AG09309 (cell line): ENCODE measurements around the gene RNF38.

Source experiments
- DNase-seq: peaks from one replicate; pipeline ENCODE4 v3.0.0-alpha.2; 2010; ENCODE audit warnings: low read depth
- H3K4me3 ChIP-seq: 2 replicates; pipeline ENCODE4 v1.5.1; 2011; ENCODE audit warnings: mild to moderate bottlenecking, low read depth, low read length, moderate library complexity; ENCODE audit not compliant: control insufficient read depth
- TF ChIP-seq, protein P1 (sequence below): IDR thresholded peaks from 2 replicates; pipeline ENCODE4 v1.5.1; 2011; ENCODE audit warnings: mild to moderate bottlenecking, low read depth, low read length, inconsistent platforms; ENCODE audit not compliant: insufficient read depth, control insufficient read depth; ENCODE audit errors: missing control alignments

RNF38 gene

DNA sequence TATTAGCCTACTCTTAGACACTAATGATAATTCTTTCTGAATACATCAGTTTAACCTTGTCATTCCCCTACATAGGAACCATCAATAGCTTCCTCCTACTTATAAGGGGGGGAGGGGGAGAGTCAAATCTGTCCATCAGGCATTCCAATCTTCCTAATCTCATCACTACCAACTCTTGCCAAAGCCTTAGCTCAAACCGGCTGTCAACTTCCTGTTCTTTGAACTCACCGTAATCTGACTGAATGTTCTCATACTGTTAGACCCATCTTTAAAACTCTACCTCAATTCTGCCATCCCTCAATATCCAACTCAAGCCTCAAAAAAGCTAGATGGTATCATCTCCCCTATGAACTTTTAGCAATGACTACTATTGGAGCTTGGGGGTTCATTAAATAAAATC lies 41.9 kb upstream of the RNF38 start:
- DNase-seq = no peak
- TF ChIP-seq, protein P1, sequence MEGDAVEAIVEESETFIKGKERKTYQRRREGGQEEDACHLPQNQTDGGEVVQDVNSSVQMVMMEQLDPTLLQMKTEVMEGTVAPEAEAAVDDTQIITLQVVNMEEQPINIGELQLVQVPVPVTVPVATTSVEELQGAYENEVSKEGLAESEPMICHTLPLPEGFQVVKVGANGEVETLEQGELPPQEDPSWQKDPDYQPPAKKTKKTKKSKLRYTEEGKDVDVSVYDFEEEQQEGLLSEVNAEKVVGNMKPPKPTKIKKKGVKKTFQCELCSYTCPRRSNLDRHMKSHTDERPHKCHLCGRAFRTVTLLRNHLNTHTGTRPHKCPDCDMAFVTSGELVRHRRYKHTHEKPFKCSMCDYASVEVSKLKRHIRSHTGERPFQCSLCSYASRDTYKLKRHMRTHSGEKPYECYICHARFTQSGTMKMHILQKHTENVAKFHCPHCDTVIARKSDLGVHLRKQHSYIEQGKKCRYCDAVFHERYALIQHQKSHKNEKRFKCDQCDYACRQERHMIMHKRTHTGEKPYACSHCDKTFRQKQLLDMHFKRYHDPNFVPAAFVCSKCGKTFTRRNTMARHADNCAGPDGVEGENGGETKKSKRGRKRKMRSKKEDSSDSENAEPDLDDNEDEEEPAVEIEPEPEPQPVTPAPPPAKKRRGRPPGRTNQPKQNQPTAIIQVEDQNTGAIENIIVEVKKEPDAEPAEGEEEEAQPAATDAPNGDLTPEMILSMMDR = no peak
- no peak overlapping the region for H3K4me3 ChIP-seq

DNA sequence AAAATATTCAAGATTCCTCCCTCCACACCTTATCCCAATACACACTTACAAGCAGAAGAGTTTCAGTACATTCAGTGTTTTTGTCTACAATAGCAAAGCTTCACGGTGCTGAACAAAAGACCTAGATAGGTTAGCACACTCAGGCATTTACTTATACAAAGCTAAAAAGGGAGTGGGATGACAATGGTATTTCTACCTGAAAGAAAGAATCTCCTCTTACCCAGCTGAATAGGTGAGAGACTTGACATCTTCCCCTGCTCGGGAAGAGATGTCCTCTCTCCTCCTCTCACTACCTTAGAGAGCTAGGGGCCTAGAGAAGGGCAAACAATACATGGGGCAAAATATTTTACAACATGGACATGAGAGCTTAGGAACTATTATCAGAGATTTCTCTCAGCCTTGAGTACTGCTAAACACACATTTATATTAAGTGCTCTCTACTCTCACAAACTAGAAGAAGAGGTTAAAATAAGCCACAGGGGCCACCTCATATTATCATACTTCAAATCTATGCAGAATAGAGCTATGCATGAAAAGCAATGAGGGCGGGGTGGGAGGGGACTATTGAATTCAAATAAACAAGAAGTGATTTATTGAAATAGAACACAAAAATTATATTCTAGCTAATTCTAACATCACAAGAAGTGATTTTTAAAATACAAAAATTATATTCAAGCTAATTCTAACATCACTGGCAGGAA lies 38.6 kb upstream of the RNF38 start:
- TF ChIP-seq, protein P1 = no peak
- no peak overlapping the region for H3K4me3 ChIP-seq
- no peak for DNase-seq

DNA sequence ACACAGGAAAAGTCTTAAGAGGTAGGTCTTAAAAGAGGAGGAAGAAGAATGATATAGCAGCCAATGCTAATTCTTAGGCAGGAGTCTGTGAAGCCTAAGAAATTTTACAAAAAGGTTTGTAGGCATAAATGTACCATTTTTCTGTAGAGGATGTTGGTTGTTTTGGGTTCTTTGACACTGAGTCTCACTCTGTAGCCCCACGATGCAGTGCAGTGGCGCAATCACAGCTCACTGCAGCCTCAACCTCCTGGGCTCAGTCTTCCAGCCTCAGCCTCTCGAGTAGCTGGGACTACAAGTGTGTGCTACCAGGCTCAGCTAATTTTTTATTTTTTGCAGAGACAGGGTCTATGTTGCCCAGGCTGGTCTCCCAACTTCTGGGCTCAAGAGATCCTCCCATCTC lies 37.7 kb upstream of the RNF38 start:
- H3K4me3 ChIP-seq = no peak overlapping the region
- TF ChIP-seq, protein P1 = no peak
- no peak for DNase-seq

DNA sequence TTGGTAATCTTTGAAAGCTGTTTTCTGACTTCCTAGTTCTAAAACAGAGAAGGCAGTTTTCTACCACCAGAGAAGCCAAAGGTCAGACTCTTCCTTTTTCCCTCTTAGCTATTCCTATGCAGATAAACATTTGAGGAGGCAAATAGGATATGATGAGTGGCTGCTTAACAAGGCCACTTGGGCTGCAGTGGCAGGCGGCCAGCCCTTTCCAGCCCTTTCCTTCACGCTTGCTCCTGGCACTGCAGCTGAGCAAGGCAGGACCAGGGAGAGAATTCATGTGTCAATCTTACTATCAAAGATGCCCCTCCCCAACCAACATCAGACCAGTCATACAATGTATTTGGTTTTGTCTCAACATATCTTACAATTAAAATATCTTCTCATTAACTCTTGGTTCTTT lies 36.8 kb upstream of the RNF38 start:
- TF ChIP-seq, protein P1 = no peak
- no peak for DNase-seq
- H3K4me3 ChIP-seq = no peak overlapping the region

- TF ChIP-seq, protein P1 = no peak
- H3K4me3 ChIP-seq = no peak overlapping the region
- DNase-seq = no peak
These were observed 33.3 kb upstream of the RNF38 start for GRCh38 chr9:36433386-36433785.

DNA sequence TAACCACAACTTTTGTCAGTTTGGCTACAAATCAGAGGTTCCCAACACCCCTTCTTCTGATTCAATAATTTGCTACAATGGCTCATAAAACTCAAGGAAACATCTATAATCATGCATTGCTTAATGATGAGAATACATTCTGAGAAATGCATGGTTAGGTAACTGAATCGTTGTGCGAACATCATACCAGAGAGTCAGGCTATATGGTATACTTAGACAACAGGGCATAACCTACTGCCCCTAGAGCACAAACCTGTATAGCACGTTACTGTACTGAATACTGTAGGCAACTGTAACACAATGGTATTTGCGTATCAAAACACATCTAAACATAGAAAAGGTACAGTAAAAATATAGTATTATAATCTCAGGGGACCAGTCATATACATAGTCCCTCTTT lies 31.0 kb upstream of the RNF38 start:
- H3K4me3 ChIP-seq = no peak overlapping the region
- DNase-seq = no peak
- TF ChIP-seq, protein P1 = no peak
